Natural killer cell (primary cell): ENCODE measurements around the gene RTN1. TPM values are rescaled to one million over a fixed set of nuclear protein-coding genes. Genes with fewer than 3 reads are reported as not detected.

Experiments used
- total RNA-seq, 4 donors: library from RNA; stranded (reverse); fragments of 120-200 nt in 1 of 4; gene quantifications; one replicate each; pipeline versions ENCODE4 v1.2.3 to v1.2.4, GENCODE V29; 2013 to 2022

The RTN1 gene
- total RNA-seq, 3 donors from 2014 or later (not counting 1 experiment from before 2014, with no cell fraction given): 1.9 to 3.6 (median 2.3) TPM

Other genes starting within 250 kb of the RTN1 start
- not detected for gene LRRC9, start 49.4 kb upstream of the RTN1 start, total RNA-seq
- 10 to 100 TPM; 51.7 to 78.3 (median 58.3) TPM for gene PCNX4, start 221.1 kb upstream of the RTN1 start, total RNA-seq